PC-9 (cell line): ENCODE results near the gene GUK1. TPM values are rescaled to one million over a fixed set of nuclear protein-coding genes. Genes with fewer than 3 reads are reported as not detected.
A peak's percentile ranks its signal among the peaks of the same experiment; 100 is the strongest.
"Not testable (repeated sequence)": the region's sequence is repeated elsewhere in the genome, so short reads cannot be mapped to it uniquely, and the experiment has no call there.

Experiments
- BruUV-seq: library from RNA; stranded (reverse); fragments of 400-500 nt; replicated peaks from 2 replicates; lab custom pipeline; 2021; lab: Mats Ljungman, UMichigan
- CTCF ChIA-PET: fragments of 300-600 bp; sonication (Branson Sonifier 250); formaldehyde crosslinking; loops from one replicate; lab custom pipeline; 2022; ENCODE audit warnings: antibody characterized with exemption; lab: Charles Lee
- POLR2A ChIA-PET: fragments of 300-600 bp; sonication (Branson Sonifier 250); formaldehyde crosslinking; loops from one replicate; lab custom pipeline; 2022; ENCODE audit warnings: antibody characterized with exemption; ENCODE audit not compliant: unreplicated experiment; lab: Charles Lee
- DNase-seq, 2 experiments: peaks; one replicate each; pipeline versions ENCODE4 v3.0.0 to v3.0.0-alpha.2; 2015 to 2022; ENCODE audit warnings: mixed read lengths in 1 of 2
- H2AFZ ChIP-seq: fragments of 200-600 bp; sonication (generic); 2 replicates; pipeline ENCODE4 v1.8.1; 2017; ENCODE audit warnings: antibody characterized with exemption
- H3F3A ChIP-seq: fragments of 200-600 bp; sonication (generic); 2 replicates; pipeline ENCODE4 v1.8.1; 2017; ENCODE audit warnings: antibody characterized with exemption, mild to moderate bottlenecking, low read depth; ENCODE audit not compliant: insufficient read depth
- H3K27ac ChIP-seq: fragments of 200-600 bp; sonication (generic); 2 replicates; pipeline ENCODE4 v1.6.1; 2016; ENCODE audit warnings: mixed run types
- H3K27me3 ChIP-seq: fragments of 200-600 bp; sonication (generic); 2 replicates; pipeline ENCODE4 v1.6.1; 2016; ENCODE audit warnings: low read depth, mixed run types; ENCODE audit not compliant: insufficient read depth
- H3K36me3 ChIP-seq: fragments of 200-600 bp; sonication (generic); 2 replicates; pipeline ENCODE4 v1.6.1; 2016; ENCODE audit warnings: low read depth, mixed run types
- H3K4me1 ChIP-seq: fragments of 200-600 bp; sonication (generic); replicated peaks from 2 replicates; pipeline ENCODE4 v1.6.1; 2016; ENCODE audit warnings: mixed run types; ENCODE audit not compliant: insufficient read depth
- H3K4me2 ChIP-seq: fragments of 200-600 bp; sonication (generic); 2 replicates; pipeline ENCODE4 v1.6.1; 2017; ENCODE audit warnings: mixed run types
- H3K4me3 ChIP-seq: fragments of 200-600 bp; sonication (generic); 2 replicates; pipeline ENCODE4 v1.6.1; 2016; ENCODE audit warnings: mixed run types
- H3K79me2 ChIP-seq: fragments of 200-600 bp; sonication (generic); 2 replicates; pipeline ENCODE4 v1.6.1; 2017; ENCODE audit warnings: low read depth, mixed run types
- H3K9me2 ChIP-seq: fragments of 200-600 bp; sonication (generic); 2 replicates; pipeline ENCODE4 v1.8.1; 2017; ENCODE audit warnings: mild to moderate bottlenecking; ENCODE audit not compliant: insufficient read depth
- H3K9me3 ChIP-seq: fragments of 200-600 bp; sonication (generic); 2 replicates; pipeline ENCODE4 v1.8.1; 2016; ENCODE audit warnings: low read depth; ENCODE audit not compliant: insufficient read depth
- H4K20me1 ChIP-seq: fragments of 200-600 bp; sonication (generic); 2 replicates; pipeline ENCODE4 v1.8.1; 2017; ENCODE audit not compliant: insufficient read depth
- CTCF ChIP-seq: fragments of 200-600 bp; sonication (generic); conservative IDR thresholded peaks from 2 replicates; pipeline ENCODE4 v1.6.1; 2017; ENCODE audit warnings: mixed run types, antibody characterized with exemption, mild to moderate bottlenecking, moderate library complexity
- EZH2 ChIP-seq: fragments of 200-600 bp; sonication (generic); IDR thresholded peaks from 2 replicates; pipeline ENCODE4 v1.8.0; 2017; ENCODE audit warnings: antibody characterized with exemption, low read depth
- intact Hi-C: fragments of 100-400 bp; cut with micrococcal nuclease; formaldehyde crosslinking; loops from one replicate; pipeline ENCODE4 v1.10.0; 2022; ENCODE audit not compliant: unreplicated experiment
- total RNA-seq: library from RNA; stranded (reverse); gene quantifications from 2 replicates; pipeline ENCODE4 v1.2.3, GENCODE V29; 2021

GUK1 gene
- total RNA-seq, 1 experiment from 2014 or later, result 239 TPM

- H3K27ac ChIP-seq, result no peak overlapping the region
- intact Hi-C loops, result no loop called here
- DNase-seq, result no peak
- POLR2A ChIA-PET, result no interaction called here
- peaks cover 14% of the 10 kb centered on the region for H3K79me2 ChIP-seq
- H4K20me1 ChIP-seq, result no peaks in the 10 kb centered on the region
- H2AFZ ChIP-seq, result no peak overlapping the region
- H3F3A ChIP-seq, result no peaks in the 10 kb centered on the region; the same call in 1 of the 2 replicates
- H3K4me1 ChIP-seq, result peaks cover 6% of the 10 kb centered on the region
- no peaks in the 10 kb centered on the region for H3K9me2 ChIP-seq
- 0 out of 2 replicates have a peak, but pooled peaks cover 4% of the 10 kb centered on the region for H3K36me3 ChIP-seq
- TSS peak; percentile 76 for BruUV-seq
- no peaks in the 10 kb centered on the region for H3K9me3 ChIP-seq
- no peak overlapping the region for H3K4me3 ChIP-seq
- TF ChIP-seq CTCF (no peak), EZH2 (no peak)
- CTCF ChIA-PET, result interaction anchor here (1.0 kb wide), 1 partner anchor 20 kb away, joined by 4 read pairs; no protein-coding TSS in a partner anchor
- no peaks in the 10 kb centered on the region for H3K27me3 ChIP-seq
- no peak overlapping the region for H3K4me2 ChIP-seq
Measured at GRCh38 chr1:228110556-228110955, 29.5 kb upstream of the GUK1 start.

- DNase-seq, H3K27ac ChIP-seq, H3K9me2 ChIP-seq, H3K4me2 ChIP-seq, H3K27me3 ChIP-seq, H3F3A ChIP-seq, H2AFZ ChIP-seq, H3K9me3 ChIP-seq, H3K4me3 ChIP-seq, intact Hi-C loops, H3K4me1 ChIP-seq, H3K36me3 ChIP-seq, H4K20me1 ChIP-seq, BruUV-seq: not testable (repeated sequence)
- POLR2A ChIA-PET, result interaction anchor here (0.6 kb wide), 1 partner anchor 178 kb away, joined by 4 read pairs; no protein-coding TSS in a partner anchor
- H3K79me2 ChIP-seq, result peaks cover 14% of the 10 kb centered on the region
- CTCF ChIA-PET, result interaction anchor here (0.6 kb wide), 1 partner anchor 12 kb away, joined by 5 read pairs; no protein-coding TSS in a partner anchor
Measured at GRCh38 chr1:228111315-228111714, 28.8 kb upstream of the GUK1 start.

- H4K20me1 ChIP-seq, result no peaks in the 10 kb centered on the region
- intact Hi-C loops, result no loop called here
- no peak for DNase-seq
- no peaks in the 10 kb centered on the region for H3K9me2 ChIP-seq
- no peaks in the 10 kb centered on the region for H3K27me3 ChIP-seq
- H3K4me3 ChIP-seq, result no peak overlapping the region
- no peaks in the 10 kb centered on the region; the same call in 1 of the 2 replicates for H3K9me3 ChIP-seq
- H3K4me1 ChIP-seq, result peaks cover 6% of the 10 kb centered on the region
- H3K4me2 ChIP-seq, result no peak overlapping the region
- no peak overlapping the region for H2AFZ ChIP-seq
- no peak overlapping the region for H3K27ac ChIP-seq
- no TSS peak for BruUV-seq
- ChIA-PET CTCF (no interaction called here), POLR2A (interaction anchor here (0.6 kb wide), 2 partner anchors 14 to 53 kb away, joined by 4 to 6 read pairs; partner anchors contain the start of gene IBA57)
- no peaks in the 10 kb centered on the region for H3K36me3 ChIP-seq
- TF ChIP-seq CTCF (no peak), EZH2 (no peak)
- peaks cover 14% of the 10 kb centered on the region for H3K79me2 ChIP-seq
- H3F3A ChIP-seq, result no peaks in the 10 kb centered on the region
Measured at GRCh38 chr1:228112167-228112566, 27.9 kb upstream of the GUK1 start.
